Stimulated activated CD4-positive, alpha-beta T cell treated with anti-CD3 and anti-CD28 coated beads, Interleukin-15, amount 100 ng/mL, for 1 hour (primary cell): ENCODE results near the gene DPP10.
"Not testable (repeated sequence)": the region's sequence is repeated elsewhere in the genome, so short reads cannot be mapped to it uniquely, and the experiment has no call there.

ENCODE experiments used
- DNase-seq, 2 donors: peaks; one replicate each; pipeline ENCODE4 v3.0.0-alpha.2; 2020; ENCODE audit warnings: low read depth in 1 of 2, low spot score in 1 of 2

DPP10 gene

GRCh38 chr2:115389898-115390565 lies 947.6 kb downstream of the DPP10 start:
- no peak for DNase-seq

GRCh38 chr2:115396579-115396978 lies 954.1 kb downstream of the DPP10 start:
- no peak for DNase-seq

- DNase-seq, result no peak
Observed at GRCh38 chr2:115400940-115401339, 958.5 kb downstream of the DPP10 start.

- DNase-seq, result no peak
Observed at GRCh38 chr2:115412501-115412900, 970.1 kb downstream of the DPP10 start.

GRCh38 chr2:115413791-115414190 lies 971.4 kb downstream of the DPP10 start:
- DNase-seq, result no peak

GRCh38 chr2:115414466-115414865 lies 972.0 kb downstream of the DPP10 start:
- DNase-seq, result no peak

GRCh38 chr2:115422004-115422634 lies 979.7 kb downstream of the DPP10 start:
- DNase-seq, result no peak

- no peak for DNase-seq
Observed at GRCh38 chr2:115427436-115427835, 985.0 kb downstream of the DPP10 start.

- not testable (repeated sequence) for DNase-seq
Observed at GRCh38 chr2:115440746-115441145, 998.3 kb downstream of the DPP10 start.

- no peak for DNase-seq
Observed at GRCh38 chr2:115443539-115444185, 1001.2 kb downstream of the DPP10 start.

- no peak for DNase-seq
Observed at GRCh38 chr2:115460008-115460407, 1017.6 kb downstream of the DPP10 start.

- no peak for DNase-seq
Observed at GRCh38 chr2:115480741-115481140, 1038.3 kb downstream of the DPP10 start.

GRCh38 chr2:115481842-115482241 lies 1039.4 kb downstream of the DPP10 start:
- no peak for DNase-seq

GRCh38 chr2:115483666-115484065 lies 1041.2 kb downstream of the DPP10 start:
- DNase-seq, result no peak

- no peak for DNase-seq
Observed at GRCh38 chr2:115484486-115484885, 1042.0 kb downstream of the DPP10 start.

- no peak for DNase-seq
Observed at GRCh38 chr2:115484983-115485382, 1042.5 kb downstream of the DPP10 start.

GRCh38 chr2:115491186-115491793 lies 1048.8 kb downstream of the DPP10 start:
- no peak for DNase-seq

GRCh38 chr2:115505331-115505730 lies 1062.9 kb downstream of the DPP10 start:
- no peak for DNase-seq

- DNase-seq, result no peak
Observed at GRCh38 chr2:115520727-115521126, 1078.3 kb downstream of the DPP10 start.

GRCh38 chr2:115524452-115524851 lies 1082.0 kb downstream of the DPP10 start:
- DNase-seq, result no peak

GRCh38 chr2:115529627-115530026 lies 1087.2 kb downstream of the DPP10 start:
- DNase-seq, result no peak

- DNase-seq, result no peak
Observed at GRCh38 chr2:115533081-115533480, 1090.6 kb downstream of the DPP10 start.
